DMS 273 (cell line): ENCODE data around the gene ZNF282.
"Not testable (repeated sequence)": the region's sequence is repeated elsewhere in the genome, so short reads cannot be mapped to it uniquely, and the experiment has no call there.

Source experiments
- DNase-seq: peaks from one replicate; lab custom pipeline; 2025; ENCODE audit not compliant: unreplicated experiment; lab: John Stamatoyannopoulos, UW

ZNF282 gene

DNA sequence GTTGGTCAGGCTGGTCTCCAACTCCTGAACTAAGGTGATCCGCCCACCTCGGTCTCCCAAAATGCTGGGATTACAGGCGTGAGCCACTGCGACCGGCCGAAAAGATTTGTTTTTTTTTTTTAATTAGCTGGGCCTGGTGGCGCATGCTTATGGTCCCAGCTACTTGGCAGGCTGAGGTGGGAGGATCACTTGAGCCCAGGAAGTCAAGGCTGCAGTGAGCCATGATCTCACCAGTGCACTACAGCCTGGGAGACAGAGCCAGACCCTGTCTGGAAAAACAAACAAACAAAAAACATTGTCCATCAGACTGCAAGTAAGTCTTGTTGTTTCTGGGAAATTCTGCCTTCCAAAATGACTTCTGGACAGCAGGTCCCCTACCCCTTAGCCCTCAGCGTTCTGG, 27.8 kb downstream of the ZNF282 start:
- no peak for DNase-seq

DNA sequence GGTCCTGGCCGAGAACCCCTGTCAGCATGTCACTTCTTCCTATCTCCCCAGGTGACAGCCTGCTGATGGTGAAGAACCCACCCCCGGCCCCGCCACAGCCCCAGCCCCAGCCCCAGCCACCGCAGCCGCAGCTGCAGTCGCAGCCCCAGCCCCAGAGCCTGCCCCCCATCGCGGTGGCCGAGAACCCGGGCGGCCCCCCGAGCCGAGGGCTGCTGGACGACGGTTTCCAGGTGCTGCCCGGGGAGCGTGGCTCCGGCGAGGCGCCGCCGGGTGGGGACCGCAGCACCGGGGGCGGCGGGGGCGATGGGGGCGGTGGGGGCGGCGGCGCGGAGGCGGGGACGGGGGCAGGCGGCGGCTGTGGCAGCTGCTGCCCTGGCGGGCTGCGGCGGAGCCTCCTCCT, 28.4 kb downstream of the ZNF282 start:
- no peak for DNase-seq

DNA sequence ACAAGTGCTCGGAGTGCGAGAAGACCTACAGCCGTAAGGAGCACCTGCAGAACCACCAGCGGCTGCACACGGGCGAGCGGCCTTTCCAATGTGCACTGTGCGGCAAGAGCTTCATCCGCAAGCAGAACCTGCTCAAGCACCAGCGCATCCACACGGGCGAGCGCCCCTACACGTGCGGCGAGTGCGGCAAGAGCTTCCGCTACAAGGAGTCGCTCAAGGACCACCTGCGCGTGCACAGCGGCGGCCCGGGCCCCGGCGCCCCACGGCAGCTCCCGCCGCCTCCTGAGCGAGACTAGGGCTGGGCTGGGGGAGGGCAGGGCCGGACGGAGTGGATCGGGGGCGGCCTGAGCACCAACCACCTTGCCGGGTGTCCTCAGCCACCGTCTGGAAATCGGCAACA, 29.0 kb downstream of the ZNF282 start:
- DNase-seq, result no peak

DNA sequence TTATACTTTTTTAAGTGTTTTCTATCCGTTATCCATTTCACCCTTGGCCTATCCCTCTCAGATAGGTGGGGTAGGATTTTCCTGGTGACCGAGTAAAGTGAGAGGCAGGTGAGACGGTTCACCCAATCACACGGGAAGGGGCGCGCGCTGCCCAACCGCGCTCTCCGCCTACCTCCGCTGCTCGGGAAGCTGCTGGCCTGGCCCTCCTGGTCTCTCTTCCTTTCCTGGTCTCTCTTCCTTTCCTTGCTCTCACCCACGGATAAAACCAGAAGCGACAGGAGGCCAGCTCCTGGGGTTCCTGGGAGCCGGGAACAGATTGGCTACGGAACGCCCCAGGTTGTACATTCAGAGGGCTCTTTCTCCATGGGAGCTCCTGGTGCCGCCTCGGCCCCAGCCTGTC, 29.8 kb downstream of the ZNF282 start:
- DNase-seq, result no peak

DNA sequence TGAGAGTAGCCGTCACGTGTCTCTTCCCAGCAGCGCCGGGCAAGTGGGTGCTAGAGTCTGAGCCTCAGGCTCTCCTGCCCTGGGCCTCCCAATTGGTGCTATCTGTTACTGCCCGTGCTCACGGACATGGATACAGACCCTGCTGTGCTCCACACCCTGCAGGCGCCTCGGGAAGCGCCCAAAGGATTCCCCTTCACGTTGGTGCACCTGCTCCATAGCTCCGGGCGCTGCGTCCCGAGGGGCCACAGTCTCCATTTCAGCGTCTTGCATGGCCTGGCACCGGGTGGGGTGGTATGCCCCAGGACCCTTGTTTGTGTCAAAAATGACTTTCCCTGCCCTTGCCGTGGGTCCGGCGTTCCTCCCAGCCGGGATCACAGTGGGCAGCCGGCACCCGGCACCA, 30.3 kb downstream of the ZNF282 start:
- no peak for DNase-seq

DNA sequence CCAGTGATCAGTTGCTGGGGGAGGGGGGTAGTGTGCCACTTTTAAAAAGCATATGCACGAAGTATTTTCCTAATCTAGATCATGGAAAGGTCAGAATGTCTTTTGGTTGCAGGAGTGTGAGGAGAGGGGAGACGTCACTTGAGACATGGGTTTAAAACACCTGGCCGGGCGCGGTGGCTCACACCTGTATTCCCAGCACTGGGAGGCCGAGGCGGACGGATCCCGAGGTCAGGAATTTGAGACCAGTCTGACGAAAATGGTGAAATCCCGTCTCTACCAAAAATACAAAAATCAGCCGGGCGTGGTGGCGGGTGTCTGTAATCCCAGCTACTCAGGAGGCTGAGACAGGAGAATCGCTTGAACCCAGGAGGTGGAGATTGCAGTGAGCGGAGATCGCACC, 31.0 kb downstream of the ZNF282 start:
- DNase-seq, result not testable (repeated sequence)

DNA sequence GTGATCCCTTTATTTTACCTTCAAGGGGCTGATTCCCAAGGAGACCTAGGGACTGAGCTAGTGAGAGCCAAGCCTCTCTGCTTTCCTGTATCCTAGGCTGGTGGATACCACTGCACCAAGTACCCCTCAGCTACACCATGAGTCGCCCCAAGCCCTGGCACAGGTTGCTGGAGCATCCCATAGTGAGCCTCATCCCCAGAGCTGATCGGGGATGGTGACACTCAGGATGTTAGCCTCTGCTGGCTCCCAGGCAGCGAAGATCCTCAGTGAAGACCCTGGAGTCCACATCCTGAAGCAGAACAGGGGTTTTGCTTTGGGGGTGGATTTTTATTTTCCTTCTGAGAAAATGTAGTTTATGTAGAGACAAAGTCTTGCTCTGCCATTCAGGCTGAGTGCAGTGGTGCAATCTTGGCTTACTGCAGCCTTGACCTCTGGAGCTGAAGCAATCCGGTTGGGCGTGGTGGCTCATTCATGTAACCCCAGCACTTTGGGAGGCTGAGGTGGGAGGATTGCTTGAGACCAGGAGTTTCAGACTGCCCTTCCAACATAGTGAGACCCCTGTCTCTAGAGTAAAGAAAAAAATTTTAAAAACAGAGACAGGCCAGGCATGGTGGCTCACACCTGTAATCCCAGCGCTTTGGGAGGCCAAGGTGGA, 31.6 kb downstream of the ZNF282 start:
- DNase-seq, result no peak

DNA sequence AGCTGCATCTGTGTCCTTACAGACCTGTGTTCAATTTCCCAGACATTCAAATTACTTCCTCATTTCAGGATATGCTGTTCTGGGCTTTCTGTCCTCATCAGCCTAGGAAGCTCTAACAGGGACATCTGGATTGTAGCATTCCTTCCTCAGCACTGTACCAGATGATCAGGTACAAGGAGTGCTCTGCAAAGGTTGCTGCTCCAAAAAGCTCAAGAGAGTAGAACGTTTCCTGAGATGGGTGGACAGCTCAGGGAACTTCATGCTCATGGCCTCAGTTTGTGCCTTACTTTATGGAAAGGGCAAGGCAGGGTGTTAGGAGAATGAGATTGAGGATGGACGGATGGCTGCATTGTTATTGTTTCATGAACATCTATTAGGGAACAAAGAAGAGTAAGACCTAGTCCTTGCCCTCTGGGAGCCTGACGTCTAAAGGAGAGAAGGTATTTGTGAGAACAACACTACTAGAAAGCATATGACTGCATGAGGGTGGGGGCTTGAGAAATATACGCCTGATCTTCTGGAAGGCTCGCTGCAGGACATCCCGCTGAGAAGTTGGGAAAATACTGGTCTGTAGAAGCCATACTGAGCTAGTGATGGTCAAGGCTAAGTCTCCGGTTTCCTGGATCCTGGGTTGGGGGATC, 33.6 kb downstream of the ZNF282 start:
- DNase-seq, result peak; percentile 78

DNA sequence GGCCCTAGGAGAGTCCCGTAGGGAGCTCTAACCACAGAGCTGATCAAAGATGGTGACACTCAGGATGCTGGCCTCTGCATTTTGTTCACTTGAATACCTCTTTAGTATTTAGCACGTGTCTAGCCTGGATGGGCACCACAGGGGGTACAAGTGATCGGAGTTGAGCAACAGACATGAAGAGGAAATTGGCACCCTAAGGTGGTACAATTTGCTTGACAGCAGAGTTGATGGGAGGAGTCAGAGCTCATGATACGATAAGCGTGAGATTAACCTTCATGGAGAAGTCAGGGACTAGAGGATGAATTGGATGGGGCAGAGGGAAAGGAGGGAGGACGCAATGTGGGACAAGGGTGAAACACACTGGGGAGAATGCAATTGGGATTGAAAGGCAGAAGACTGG, 34.2 kb downstream of the ZNF282 start:
- peak; percentile 74 for DNase-seq

DNA sequence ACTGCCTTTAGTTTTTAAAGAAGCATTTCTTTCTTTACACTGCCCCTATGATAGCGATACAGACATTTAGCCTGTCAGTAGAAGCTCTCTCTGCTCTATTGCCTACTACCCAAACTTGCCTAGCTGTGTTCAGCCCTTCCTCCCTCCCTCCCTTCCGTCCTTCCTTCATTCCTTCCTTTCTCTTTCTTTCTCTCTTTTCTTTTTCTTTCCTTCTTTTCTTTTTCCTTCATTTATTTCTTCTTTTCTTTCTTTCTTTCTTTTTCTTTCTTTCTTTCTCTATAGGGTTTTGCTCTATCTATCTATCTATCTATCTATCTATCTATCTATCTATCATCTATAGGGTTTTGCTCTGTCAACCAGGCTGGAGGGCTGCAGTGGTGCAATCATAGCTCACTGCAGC, 37.0 kb downstream of the ZNF282 start:
- no peak for DNase-seq

DNA sequence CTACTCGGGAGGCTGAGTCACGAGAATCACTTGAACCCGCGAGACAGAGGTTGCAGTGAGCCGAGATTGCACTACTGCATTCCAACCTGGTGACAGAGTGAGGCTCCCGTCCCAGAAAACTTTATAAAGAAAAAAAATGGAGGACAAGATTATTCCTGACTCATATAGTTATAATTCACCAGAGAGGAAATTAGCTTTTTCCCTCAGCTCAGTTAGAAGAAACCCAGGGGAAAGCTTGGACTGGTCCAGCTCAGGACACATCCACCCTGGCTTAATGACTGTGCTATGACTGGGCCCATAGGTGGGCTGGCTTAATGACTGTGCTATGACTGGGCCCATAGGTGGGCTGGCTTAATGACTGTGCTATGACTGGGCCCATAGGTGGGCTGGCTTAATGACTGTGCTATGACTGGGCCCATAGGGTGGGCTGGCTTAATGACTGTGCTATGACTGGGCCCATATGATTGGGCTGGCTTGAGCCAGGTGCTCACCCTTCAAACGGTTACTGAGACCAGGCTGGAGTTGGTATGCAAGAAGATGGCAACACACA, 38.4 kb downstream of the ZNF282 start:
- DNase-seq, result not testable (repeated sequence)

DNA sequence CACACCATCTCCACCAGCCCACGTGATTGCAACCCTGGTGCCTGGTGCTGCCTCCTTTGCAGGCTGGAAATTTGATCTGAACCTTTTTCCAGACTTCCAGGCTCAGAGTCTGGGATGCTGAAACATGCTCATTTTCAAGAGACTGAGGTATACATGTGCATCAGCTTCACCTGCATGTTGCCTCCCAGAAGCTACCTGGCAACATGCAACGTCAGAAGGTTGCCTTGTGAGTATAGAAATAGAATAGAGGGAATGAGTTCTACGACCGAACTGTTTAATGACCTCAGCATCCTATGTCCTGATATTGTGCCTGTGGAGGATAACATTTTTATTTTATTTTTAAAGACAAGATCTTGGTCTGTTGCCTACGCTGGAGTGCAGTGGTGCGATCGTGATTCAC, 42.2 kb downstream of the ZNF282 start:
- no peak for DNase-seq

DNA sequence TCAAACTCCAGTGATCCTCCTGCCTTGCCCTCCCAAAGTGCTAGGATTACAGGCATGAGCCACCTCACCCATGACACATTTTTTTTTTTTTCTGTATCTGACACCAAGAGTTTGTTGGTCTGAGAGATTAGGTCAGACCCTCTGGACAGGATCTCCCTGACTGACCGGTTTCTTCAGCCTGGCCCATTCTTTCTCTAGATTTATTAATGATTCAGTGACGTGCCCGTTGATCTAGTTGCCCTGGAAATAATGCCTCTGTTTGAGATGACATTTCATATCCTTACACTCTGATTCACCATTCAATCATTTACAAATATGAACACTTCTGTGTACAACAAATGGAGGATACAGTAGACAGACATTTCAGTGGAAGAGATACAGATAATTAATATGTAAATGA, 42.7 kb downstream of the ZNF282 start:
- no peak for DNase-seq

DNA sequence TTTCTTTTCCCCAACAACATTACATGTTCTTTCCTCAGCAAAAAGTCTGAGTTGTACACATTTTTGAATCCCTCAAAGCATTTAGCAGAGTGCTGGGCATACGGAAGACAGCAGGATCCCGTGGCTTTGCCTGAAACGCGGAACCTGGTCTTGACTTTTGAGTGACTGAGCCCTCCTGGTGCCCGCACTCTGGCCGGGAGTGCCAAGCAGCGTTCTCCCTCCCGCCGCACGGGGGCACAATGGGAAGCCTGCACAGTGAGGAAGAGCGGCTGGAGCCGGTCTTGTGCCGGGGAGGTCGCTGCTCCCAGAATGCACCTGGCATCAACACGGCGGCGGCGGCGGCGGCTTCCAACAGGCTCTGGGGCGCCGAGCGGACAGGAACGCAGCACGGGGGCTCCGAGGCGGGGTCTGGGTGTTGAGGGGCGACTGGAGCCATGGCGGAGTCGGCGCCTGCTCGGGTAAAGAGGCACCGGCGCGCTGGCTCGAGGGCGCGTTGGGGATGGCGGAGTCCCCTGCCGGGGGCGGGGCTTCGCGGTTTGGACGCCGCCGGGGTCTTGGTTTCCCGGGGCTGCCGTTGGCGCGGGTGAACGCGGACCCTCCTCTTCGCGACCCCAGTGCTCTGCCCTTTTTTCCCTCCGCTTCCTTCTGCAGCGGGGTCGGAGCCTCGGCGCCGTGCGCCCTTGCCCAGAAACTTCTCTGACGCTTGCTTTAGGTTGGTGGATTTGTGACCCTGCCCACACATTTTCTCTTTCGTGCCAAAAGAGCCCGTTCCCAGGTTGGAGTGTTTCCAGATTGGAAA, 44.2 kb downstream of the ZNF282 start, which contains the start of gene ZNF212:
Gene ZNF212, plus strand, starts transcription at position 307 of the 799 bp plus-strand sequence. Its CDS starts 128 bp downstream, at position 435.
- peak; percentile 100 for DNase-seq

DNA sequence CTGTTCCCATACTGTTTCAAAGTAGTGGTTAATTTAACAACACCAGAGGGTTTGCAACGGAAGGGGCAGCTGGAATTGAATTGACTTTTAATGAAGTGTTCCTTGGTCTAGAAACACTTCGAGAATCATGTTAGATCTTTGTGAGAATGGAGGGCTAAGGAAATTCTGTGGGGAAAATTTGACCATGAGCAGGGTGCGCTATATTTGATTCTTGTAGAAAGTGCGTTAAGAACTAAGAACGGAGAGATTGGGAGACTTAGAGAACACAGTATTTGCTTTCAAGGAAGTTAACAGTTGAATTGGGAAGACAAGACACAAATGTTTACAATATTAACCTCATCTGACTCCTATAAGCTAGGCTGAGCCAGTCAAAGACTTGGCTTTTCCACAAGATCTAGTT, 45.3 kb downstream of the ZNF282 start:
- DNase-seq, result no peak

DNA sequence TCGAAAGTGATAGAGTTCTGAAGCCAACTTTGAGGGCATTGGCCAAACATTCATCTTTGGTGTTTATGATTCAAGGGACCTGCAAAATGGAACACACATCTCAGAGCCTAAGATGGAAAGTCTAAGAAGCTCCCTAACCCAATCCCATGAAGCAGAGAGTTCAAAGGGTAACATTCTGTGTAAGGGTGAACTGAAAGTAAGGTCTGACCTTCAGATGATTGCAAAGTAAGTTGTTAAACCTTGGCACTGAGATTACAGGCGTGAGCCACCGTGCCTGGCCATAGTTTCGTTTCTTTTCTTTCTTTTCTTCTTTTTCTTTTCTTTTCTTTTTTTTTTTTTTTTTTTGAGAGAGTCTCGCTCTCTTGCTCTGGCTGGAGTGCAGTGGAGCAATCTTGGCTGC, 46.4 kb downstream of the ZNF282 start:
- no peak for DNase-seq

DNA sequence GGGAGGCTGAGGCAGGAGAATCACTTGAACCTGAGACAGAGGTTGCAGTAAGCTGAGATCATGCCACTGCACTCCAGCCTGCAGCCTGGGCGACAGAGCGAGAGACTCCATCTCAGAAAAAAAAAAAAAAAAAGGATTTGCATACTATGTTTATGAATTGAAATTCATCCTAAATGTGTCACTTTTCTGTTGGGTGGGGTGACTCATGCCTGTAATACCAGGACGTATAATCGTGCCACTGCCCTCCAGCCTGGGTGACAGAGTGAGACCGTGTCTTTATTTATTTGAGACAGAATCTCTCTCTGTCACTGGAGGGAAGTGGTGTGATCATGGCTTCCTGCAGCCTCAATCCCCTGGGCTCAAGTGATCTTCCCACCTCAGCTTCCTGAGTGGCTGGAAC, 49.9 kb downstream of the ZNF282 start:
- no peak for DNase-seq

DNA sequence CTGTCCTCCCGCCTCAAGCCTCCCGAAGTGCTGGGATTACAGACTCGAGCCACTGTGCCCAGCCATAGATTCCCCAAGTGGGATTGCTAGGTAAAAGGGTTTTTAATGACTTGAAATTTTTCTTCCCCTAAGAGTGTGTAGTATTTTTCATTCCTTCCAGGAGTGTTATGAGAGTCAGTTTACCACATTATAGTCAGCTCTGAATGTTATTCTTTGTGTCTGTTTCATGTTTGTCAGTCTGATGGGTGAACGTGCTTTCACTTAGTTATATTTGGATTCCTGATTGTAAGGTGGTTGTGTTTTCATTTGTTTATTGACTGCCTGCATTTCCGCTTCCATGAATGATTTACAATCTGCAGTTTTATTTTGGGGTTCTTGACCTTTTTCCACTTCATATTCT, 50.4 kb downstream of the ZNF282 start:
- no peak for DNase-seq

DNA sequence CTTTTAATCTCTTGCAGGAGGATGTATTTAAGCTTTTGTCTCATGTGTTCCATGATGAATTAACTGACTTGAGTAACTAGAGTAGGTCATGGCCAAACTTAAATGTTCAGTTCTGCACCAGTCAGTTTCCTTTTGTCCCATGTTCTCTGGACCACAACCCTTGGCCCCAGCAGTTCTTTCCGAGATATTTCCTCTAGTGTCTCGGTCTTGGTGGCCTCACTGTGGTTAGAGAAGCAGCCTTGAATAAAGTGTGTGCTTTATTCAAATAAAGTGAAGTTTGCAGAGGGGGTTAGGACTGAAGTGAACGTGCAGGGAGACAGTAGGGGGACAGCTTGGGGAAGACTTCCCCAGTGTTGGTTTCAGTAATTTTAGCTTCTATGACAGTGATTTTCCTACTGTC, 53.4 kb downstream of the ZNF282 start:
- no peak for DNase-seq

DNA sequence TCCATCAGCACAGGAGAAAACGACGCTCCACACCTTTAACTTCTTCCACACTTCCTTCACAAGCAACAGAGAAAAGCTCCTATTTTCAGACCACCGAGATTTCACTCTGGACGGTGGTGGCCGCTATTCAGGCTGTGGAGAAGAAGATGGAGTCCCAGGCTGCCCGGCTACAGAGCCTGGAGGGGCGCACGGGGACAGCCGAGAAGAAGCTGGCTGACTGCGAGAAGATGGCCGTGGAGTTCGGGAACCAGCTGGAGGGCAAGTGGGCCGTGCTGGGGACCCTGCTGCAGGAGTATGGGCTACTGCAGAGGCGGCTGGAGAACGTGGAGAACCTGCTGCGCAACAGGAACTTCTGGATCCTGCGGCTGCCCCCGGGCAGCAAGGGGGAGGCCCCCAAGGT, 54.8 kb downstream of the ZNF282 start:
- DNase-seq, result not testable (repeated sequence)

DNA sequence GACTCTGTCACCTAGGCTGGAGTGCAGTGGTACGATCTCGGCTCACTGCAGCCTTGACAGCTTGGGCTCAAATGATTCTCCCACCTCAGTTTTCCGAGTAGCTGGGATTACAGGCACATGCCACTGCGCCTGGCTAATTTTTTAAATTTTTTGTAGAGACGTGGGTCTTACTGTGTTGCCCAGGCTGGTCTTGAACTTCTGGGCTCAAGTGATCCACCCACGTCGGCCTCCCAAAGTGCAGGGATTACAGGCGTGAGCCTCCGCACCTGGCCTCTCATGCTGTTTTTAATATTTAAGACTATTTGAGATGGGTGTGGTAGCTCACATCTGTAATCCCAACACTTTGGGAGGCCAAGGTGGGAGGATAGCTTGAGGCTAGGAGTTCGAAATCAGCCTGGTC, 56.2 kb downstream of the ZNF282 start:
- DNase-seq, result not testable (repeated sequence)

DNA sequence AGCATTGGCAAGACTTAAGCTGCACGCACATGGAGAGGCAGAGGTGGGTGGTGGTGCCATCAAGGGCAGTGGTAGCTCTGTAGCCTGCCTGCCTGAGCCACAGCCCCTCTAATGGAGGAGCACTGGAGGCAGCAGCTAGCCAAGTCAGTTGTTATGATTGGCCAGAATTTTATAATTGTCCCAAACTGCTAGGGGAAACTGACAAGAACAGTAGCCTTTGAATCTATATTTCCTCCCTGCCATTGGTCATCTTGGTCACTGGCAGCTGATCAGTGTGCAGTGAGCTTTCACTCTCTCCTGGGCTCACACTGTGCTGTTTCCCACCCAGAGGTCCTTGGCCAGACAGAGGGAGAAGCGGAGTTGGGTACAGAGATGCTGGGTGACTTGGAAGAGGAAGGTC, 57.0 kb downstream of the ZNF282 start:
- no peak for DNase-seq
